ENCODE results near the gene IQCE. TPM values are rescaled to one million over a fixed set of nuclear protein-coding genes. Genes with fewer than 3 reads are reported as not detected.

The IQCE gene
- total and polyA plus RNA-seq, 2 donors (not counting 1 experiment from before 2014, with no cell fraction given), result 3.5 to 9.5 TPM

DNA sequence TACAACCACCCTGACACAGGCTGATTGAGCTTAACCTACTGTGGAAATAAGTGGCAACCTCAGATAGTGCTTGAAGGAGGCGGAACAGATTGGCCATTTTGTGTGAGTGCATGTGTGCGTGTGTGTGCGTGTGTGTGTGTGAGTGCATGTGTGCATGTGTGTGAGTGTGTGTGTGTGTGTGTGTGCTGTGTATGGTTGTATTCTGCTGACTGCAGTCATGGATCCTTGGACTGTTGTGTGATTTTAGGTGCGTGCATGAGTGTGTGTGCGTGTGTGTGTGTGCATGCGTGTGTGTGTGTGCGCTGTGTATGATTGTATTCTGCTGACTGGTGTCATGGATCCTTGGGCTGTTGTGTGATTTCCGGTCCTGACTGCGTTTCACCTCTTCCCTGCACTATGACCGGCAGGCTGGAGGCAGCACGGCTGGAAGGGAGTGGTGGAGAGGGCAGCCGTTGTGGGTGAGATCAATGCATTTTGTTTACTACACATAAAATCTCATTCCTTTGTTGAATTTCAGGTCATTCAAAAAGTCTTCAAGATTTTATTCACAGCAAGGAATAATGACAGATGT, 6.3 kb downstream of the IQCE start:
- no peak overlapping the region for H2AFZ ChIP-seq (ENCODE audit: insufficient read depth, low read depth, low read length, poor library complexity, severe bottlenecking)
- no peak for DNase-seq
- TF ChIP-seq, protein P1, sequence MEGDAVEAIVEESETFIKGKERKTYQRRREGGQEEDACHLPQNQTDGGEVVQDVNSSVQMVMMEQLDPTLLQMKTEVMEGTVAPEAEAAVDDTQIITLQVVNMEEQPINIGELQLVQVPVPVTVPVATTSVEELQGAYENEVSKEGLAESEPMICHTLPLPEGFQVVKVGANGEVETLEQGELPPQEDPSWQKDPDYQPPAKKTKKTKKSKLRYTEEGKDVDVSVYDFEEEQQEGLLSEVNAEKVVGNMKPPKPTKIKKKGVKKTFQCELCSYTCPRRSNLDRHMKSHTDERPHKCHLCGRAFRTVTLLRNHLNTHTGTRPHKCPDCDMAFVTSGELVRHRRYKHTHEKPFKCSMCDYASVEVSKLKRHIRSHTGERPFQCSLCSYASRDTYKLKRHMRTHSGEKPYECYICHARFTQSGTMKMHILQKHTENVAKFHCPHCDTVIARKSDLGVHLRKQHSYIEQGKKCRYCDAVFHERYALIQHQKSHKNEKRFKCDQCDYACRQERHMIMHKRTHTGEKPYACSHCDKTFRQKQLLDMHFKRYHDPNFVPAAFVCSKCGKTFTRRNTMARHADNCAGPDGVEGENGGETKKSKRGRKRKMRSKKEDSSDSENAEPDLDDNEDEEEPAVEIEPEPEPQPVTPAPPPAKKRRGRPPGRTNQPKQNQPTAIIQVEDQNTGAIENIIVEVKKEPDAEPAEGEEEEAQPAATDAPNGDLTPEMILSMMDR (IDR thresholded peaks at IDR 0.05), result no peak
- TF ChIP-seq EZH2 (IDR thresholded peaks at IDR 0.05; ENCODE audit: borderline replicate concordance, insufficient read depth, low read depth, low read length, poor library complexity, severe bottlenecking), result no peak
- H3K4me1 Mint-ChIP-seq, result peaks cover 26% of the 10 kb centered on the region
- H3K4me2 ChIP-seq (replicated peaks; ENCODE audit: low read depth, low read length, poor library complexity, severe bottlenecking), result no peak overlapping the region
- WGBS (ENCODE audit: insufficient coverage), result 99% methylated on average over 7 of the region's 12 CpGs
- H3K4me1 ChIP-seq (ENCODE audit: control insufficient read depth in 2 of 2, insufficient read depth in 2 of 2, low read length in 2 of 2), result peaks cover 14 to 16% of the 10 kb centered on the region in 2 donors
- ChIA-PET CTCF (interaction anchor here (0.6 to 1.0 kb wide), 2 partner anchors 78 to 87 kb away, joined by 3 read pairs; no protein-coding TSS in a partner anchor), POLR2A (no interaction called here)
- H3K27me3 ChIP-seq (replicated peaks in 1 of 4; ENCODE audit: control extremely low read depth in 1 of 4, control insufficient read depth in 3 of 4, insufficient read depth in 4 of 4, low read length in 3 of 4), result no peaks in the 10 kb centered on the region
- H4K20me1 ChIP-seq (ENCODE audit: control insufficient read depth, insufficient read depth, low read length, poor library complexity, severe bottlenecking), result no peaks in the 10 kb centered on the region
- H3K9me3 ChIP-seq (ENCODE audit: control extremely low read depth in 1 of 3, control insufficient read depth in 2 of 3, insufficient read depth in 1 of 3, low read length in 2 of 3), result no peaks in the 10 kb centered on the region
- intact Hi-C loops (cut with micrococcal nuclease), result no loop called here
- no peak overlapping the region for H3K9ac ChIP-seq (ENCODE audit: low read length)
- no peak overlapping the region for H3K27ac Mint-ChIP-seq
- H3K79me2 ChIP-seq (ENCODE audit: control insufficient read depth, insufficient read depth, low read length), result no peaks in the 10 kb centered on the region
- ATAC-seq (ENCODE audit: low read depth), result no peak
- no peak overlapping the region for H3K4me3 Mint-ChIP-seq
- H3K36me3 ChIP-seq (replicated peaks in 1 of 2; ENCODE audit: control extremely low read depth in 1 of 2, control insufficient read depth in 1 of 2, extremely low read depth in 1 of 2, insufficient read depth in 2 of 2, low read length in 1 of 2), result no peaks in the 10 kb centered on the region
- H3K9me3 Mint-ChIP-seq (ENCODE audit: insufficient read depth), result no peaks in the 10 kb centered on the region
- no peak overlapping the region for H3K27ac ChIP-seq (ENCODE audit: low read length in 2 of 2)
- no peak overlapping the region for H3K4me3 ChIP-seq (ENCODE audit: control extremely low read depth in 1 of 5, extremely low read depth in 1 of 5, insufficient read depth in 1 of 5, low read depth in 2 of 5, low read length in 4 of 5)
- no peaks in the 10 kb centered on the region for H3K27me3 Mint-ChIP-seq

DNA sequence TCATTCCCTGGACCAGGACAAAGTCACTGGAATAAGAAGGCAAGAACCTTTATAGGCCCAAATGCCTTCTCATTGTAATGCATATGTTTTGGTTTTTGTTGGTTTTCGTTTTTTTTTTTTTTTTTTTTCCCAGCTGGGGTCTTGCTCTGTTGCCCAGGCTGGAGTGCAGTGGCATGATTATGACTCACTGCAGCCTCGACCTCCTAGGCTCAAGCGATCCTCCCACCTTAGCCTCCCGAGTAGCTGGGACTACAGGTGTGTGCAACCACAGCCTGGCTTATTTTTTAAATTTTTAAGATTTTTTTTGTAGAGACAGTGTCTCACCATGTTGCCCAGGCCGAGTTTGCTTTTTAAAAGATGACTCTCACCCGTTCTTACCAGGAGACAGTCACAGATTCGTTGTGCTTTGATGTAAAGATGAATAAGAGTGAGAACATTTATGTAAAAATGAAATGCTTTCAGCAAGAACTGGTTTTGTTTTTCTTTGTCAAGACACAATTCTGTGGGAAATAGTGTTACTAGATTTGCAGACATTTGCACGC, 7.6 kb downstream of the IQCE start:
- WGBS (ENCODE audit: insufficient coverage), result 81% methylated on average over 6 of the region's 8 CpGs
- Histone ChIP-seq H2AFZ (ENCODE audit: insufficient read depth, low read depth, low read length, poor library complexity, severe bottlenecking) (peak overlapping the region; percentile 54), H3K27ac (ENCODE audit: low read length in 2 of 2) (no peak overlapping the region), H3K27me3 (replicated peaks in 1 of 4; ENCODE audit: control extremely low read depth in 1 of 4, control insufficient read depth in 3 of 4, insufficient read depth in 4 of 4, low read length in 3 of 4) (no peaks in the 10 kb centered on the region), H3K36me3 (replicated peaks in 1 of 2; ENCODE audit: control extremely low read depth in 1 of 2, control insufficient read depth in 1 of 2, extremely low read depth in 1 of 2, insufficient read depth in 2 of 2, low read length in 1 of 2) (no peaks in the 10 kb centered on the region), H3K9me3 (ENCODE audit: control extremely low read depth in 1 of 3, control insufficient read depth in 2 of 3, insufficient read depth in 1 of 3, low read length in 2 of 3) (no peaks in the 10 kb centered on the region), H3K9ac (ENCODE audit: low read length) (no peak overlapping the region), H3K79me2 (ENCODE audit: control insufficient read depth, insufficient read depth, low read length) (no peaks in the 10 kb centered on the region), H4K20me1 (ENCODE audit: control insufficient read depth, insufficient read depth, low read length, poor library complexity, severe bottlenecking) (no peaks in the 10 kb centered on the region), H3K4me3 (ENCODE audit: control extremely low read depth in 1 of 5, extremely low read depth in 1 of 5, insufficient read depth in 1 of 5, low read depth in 2 of 5, low read length in 4 of 5) (no peak overlapping the region), H3K4me1 (ENCODE audit: control insufficient read depth in 2 of 2, insufficient read depth in 2 of 2, low read length in 2 of 2) (peaks cover 14 to 16% of the 10 kb centered on the region in 2 donors), H3K4me2 (replicated peaks; ENCODE audit: low read depth, low read length, poor library complexity, severe bottlenecking) (peak overlapping the region; percentile 74)
- DNase-seq, result no peak
- H3K9me3 Mint-ChIP-seq (ENCODE audit: insufficient read depth), result no peaks in the 10 kb centered on the region
- peak overlapping the region; percentile 52 for H3K4me3 Mint-ChIP-seq
- no peak for TF ChIP-seq EZH2 (IDR thresholded peaks at IDR 0.05; ENCODE audit: borderline replicate concordance, insufficient read depth, low read depth, low read length, poor library complexity, severe bottlenecking)
- TF ChIP-seq, protein P1 (IDR thresholded peaks at IDR 0.05), result no peak
- ChIA-PET POLR2A (interaction anchor here (1.4 kb wide), 1 partner anchor 56 kb away, joined by 3 read pairs; no protein-coding TSS in a partner anchor), CTCF (interaction anchor here (1.7 to 3.7 kb wide), 5 partner anchors 93 to 143 kb away, joined by 3 to 29 read pairs (median 17); no protein-coding TSS in a partner anchor)
- H3K4me1 Mint-ChIP-seq, result peaks cover 25% of the 10 kb centered on the region
- no peak for ATAC-seq (ENCODE audit: low read depth)
- no peak overlapping the region for H3K27ac Mint-ChIP-seq
- H3K27me3 Mint-ChIP-seq, result no peaks in the 10 kb centered on the region
- intact Hi-C loops (cut with micrococcal nuclease), result loop anchor here (2.0 kb wide), 1 partner anchor 114 kb away; no protein-coding TSS in a partner anchor
